Keratinocyte (primary cell): ENCODE data around the gene CAV2. TPM values are rescaled to one million over a fixed set of nuclear protein-coding genes. Genes with fewer than 3 reads are reported as not detected.

ENCODE experiments used
- DNase-seq: peaks from one replicate; pipeline ENCODE4 v3.0.0-alpha.2; 2011; ENCODE audit warnings: low read depth, missing footprints, low spot score
- FAIRE-seq: peaks from 2 replicates; lab custom pipeline; 2011; peaks lifted over from hg19 to GRCh38; lab: Jason Lieb, UNC
- H2AFZ ChIP-seq: 2 replicates; pipeline ENCODE4 v1.6.0; 2012; ENCODE audit warnings: low read length, control low read depth, inconsistent platforms; ENCODE audit not compliant: control insufficient read depth
- H3K27ac ChIP-seq: 2 replicates; pipeline ENCODE4 v1.5.1; 2011; ENCODE audit warnings: low read length; ENCODE audit not compliant: control insufficient read depth, insufficient read depth
- H3K27me3 ChIP-seq: 3 replicates; pipeline ENCODE4 v1.6.0; 2011; ENCODE audit warnings: low read length; ENCODE audit not compliant: control insufficient read depth, insufficient read depth; ENCODE audit errors: extremely low read depth
- H3K36me3 ChIP-seq, 2 experiments: 2 replicates in 1 of 2; 3 replicates in 1 of 2; pipeline ENCODE4 v1.5.1; 2011; ENCODE audit warnings: low read length in 2 of 2, mild to moderate bottlenecking in 1 of 2; ENCODE audit not compliant: control insufficient read depth in 2 of 2, insufficient read depth in 2 of 2; ENCODE audit errors: extremely low read depth in 1 of 2
- H3K4me1 ChIP-seq: 3 replicates; pipeline ENCODE4 v1.5.1; 2011; ENCODE audit warnings: low read length; ENCODE audit not compliant: control insufficient read depth, insufficient read depth; ENCODE audit errors: extremely low read depth
- H3K4me2 ChIP-seq: 3 replicates; pipeline ENCODE4 v1.6.0; 2011; ENCODE audit warnings: low read depth, low read length; ENCODE audit not compliant: control insufficient read depth, insufficient read depth; ENCODE audit errors: extremely low read depth
- H3K4me3 ChIP-seq, 3 experiments: fragments of 200-600 bp in 1 of 3; sonication (generic) in 1 of 3; 2 replicates in 2 of 3; 3 replicates in 1 of 3; pipeline ENCODE4 v1.5.1; 2011 to 2016; ENCODE audit warnings: low read length in 3 of 3, mild to moderate bottlenecking in 3 of 3, control low read depth in 2 of 3, inconsistent platforms in 1 of 3, low read depth in 1 of 3, mixed read lengths in 1 of 3, mixed run types in 1 of 3, moderate library complexity in 1 of 3; ENCODE audit not compliant: control insufficient read depth in 2 of 3, insufficient read depth in 2 of 3; ENCODE audit errors: extremely low read depth in 1 of 3
- H3K79me2 ChIP-seq: 2 replicates; pipeline ENCODE4 v1.6.0; 2012; ENCODE audit warnings: low read length; ENCODE audit not compliant: control insufficient read depth, insufficient read depth
- H3K9ac ChIP-seq: 3 replicates; pipeline ENCODE4 v1.6.0; 2011; ENCODE audit warnings: low read length; ENCODE audit not compliant: control insufficient read depth, insufficient read depth; ENCODE audit errors: extremely low read depth
- H3K9me1 ChIP-seq: 3 replicates; pipeline ENCODE4 v1.6.0; 2011; ENCODE audit warnings: low read length; ENCODE audit not compliant: control insufficient read depth, insufficient read depth; ENCODE audit errors: extremely low read depth
- H3K9me3 ChIP-seq: 2 replicates; pipeline ENCODE4 v1.5.1; 2012; ENCODE audit warnings: low read depth, low read length; ENCODE audit not compliant: control insufficient read depth
- H4K20me1 ChIP-seq: 3 replicates; pipeline ENCODE4 v1.6.0; 2011; ENCODE audit warnings: low read length; ENCODE audit not compliant: control insufficient read depth, insufficient read depth; ENCODE audit errors: extremely low read depth
- EZH2 ChIP-seq: IDR thresholded peaks from one replicate; pipeline ENCODE4 v1.6.1; 2012; ENCODE audit warnings: inconsistent platforms, mild to moderate bottlenecking, low read length, moderate library complexity
- dilution Hi-C: fragments of 300-500 bp; cut with MboI; formaldehyde crosslinking; loops from one replicate; pipeline ENCODE4 v1.7.0; 2020; ENCODE audit warnings: low sequenced_read_pairs; ENCODE audit not compliant: extremely low pct_ligation_motif_present
- polyA plus RNA-seq, 5 experiments: library from polyadenylated mRNA; depleted of rRNA in 3 of 5; stranded (reverse) in 3 of 5; stranded (forward) in 1 of 5; unstranded in 1 of 5; fragments of >200 nt; gene quantifications; 1 replicate in 1 of 5; 2 replicates in 3 of 5; 3 replicates in 1 of 5; pipeline versions ENCODE4 v1.2.1 to v1.2.3, GENCODE V29; 2011 to 2012; ENCODE audit warnings: missing spikeins in 2 of 5, low read depth in 1 of 5, low replicate concordance in 1 of 5
- TF ChIP-seq, protein P1 (sequence below), 3 experiments: IDR thresholded peaks in 1 of 3; conservative IDR thresholded peaks in 1 of 3; optimal IDR thresholded peaks in 1 of 3; 2 replicates in 2 of 3; 3 replicates in 1 of 3; pipeline versions ENCODE3 to v1.5.1; 2011; ENCODE audit warnings: low read length in 3 of 3, mild to moderate bottlenecking in 3 of 3, moderate library complexity in 2 of 3, control low read depth in 1 of 3, inconsistent platforms in 1 of 3; ENCODE audit not compliant: insufficient read depth in 2 of 3; ENCODE audit errors: extremely low read depth in 1 of 3

Gene CAV2
- polyA plus RNA-seq, 1 donor (not counting 4 experiments of a cell fraction or from before 2014, with no cell fraction given) = 631 TPM

- peak overlapping the region; percentile 99 for H3K9ac ChIP-seq
- H2AFZ ChIP-seq = no peak overlapping the region
- FAIRE-seq (peak; percentile 59), DNase-seq (no peak)
- H3K9me3 ChIP-seq = no peaks in the 10 kb centered on the region
- TF ChIP-seq EZH2 = no peak
- TF ChIP-seq, protein P1, sequence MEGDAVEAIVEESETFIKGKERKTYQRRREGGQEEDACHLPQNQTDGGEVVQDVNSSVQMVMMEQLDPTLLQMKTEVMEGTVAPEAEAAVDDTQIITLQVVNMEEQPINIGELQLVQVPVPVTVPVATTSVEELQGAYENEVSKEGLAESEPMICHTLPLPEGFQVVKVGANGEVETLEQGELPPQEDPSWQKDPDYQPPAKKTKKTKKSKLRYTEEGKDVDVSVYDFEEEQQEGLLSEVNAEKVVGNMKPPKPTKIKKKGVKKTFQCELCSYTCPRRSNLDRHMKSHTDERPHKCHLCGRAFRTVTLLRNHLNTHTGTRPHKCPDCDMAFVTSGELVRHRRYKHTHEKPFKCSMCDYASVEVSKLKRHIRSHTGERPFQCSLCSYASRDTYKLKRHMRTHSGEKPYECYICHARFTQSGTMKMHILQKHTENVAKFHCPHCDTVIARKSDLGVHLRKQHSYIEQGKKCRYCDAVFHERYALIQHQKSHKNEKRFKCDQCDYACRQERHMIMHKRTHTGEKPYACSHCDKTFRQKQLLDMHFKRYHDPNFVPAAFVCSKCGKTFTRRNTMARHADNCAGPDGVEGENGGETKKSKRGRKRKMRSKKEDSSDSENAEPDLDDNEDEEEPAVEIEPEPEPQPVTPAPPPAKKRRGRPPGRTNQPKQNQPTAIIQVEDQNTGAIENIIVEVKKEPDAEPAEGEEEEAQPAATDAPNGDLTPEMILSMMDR (optimal IDR thresholded peaks at IDR 0.05 in 1 of 3, IDR thresholded peaks at IDR 0.05 in 1 of 3, conservative IDR thresholded peaks at IDR 0.05 in 1 of 3; ENCODE audit: extremely low read depth in 1 of 3, insufficient read depth in 2 of 3, low read length in 3 of 3) = no peak
- H3K4me3 ChIP-seq = peak overlapping the region; percentile 85 to 99 (median 97)
- H3K4me1 ChIP-seq = peaks cover 32% of the 10 kb centered on the region
- peak overlapping the region; percentile 97 for H3K27ac ChIP-seq
- H3K27me3 ChIP-seq = no peaks in the 10 kb centered on the region
- H3K9me1 ChIP-seq = no peaks in the 10 kb centered on the region
- peaks cover 61% of the 10 kb centered on the region for H3K79me2 ChIP-seq
- peaks cover 6 to 33% of the 10 kb centered on the region in 2 experiments for H3K36me3 ChIP-seq
- H3K4me2 ChIP-seq = peak overlapping the region; percentile 99
- no peaks in the 10 kb centered on the region for H4K20me1 ChIP-seq
- dilution Hi-C loops = loop anchor here (25.0 kb wide), 1 partner anchor 239 kb away; no protein-coding TSS in a partner anchor
Measured at GRCh38 chr7:116501425-116502167, 2.1 kb downstream of the CAV2 start.

DNA sequence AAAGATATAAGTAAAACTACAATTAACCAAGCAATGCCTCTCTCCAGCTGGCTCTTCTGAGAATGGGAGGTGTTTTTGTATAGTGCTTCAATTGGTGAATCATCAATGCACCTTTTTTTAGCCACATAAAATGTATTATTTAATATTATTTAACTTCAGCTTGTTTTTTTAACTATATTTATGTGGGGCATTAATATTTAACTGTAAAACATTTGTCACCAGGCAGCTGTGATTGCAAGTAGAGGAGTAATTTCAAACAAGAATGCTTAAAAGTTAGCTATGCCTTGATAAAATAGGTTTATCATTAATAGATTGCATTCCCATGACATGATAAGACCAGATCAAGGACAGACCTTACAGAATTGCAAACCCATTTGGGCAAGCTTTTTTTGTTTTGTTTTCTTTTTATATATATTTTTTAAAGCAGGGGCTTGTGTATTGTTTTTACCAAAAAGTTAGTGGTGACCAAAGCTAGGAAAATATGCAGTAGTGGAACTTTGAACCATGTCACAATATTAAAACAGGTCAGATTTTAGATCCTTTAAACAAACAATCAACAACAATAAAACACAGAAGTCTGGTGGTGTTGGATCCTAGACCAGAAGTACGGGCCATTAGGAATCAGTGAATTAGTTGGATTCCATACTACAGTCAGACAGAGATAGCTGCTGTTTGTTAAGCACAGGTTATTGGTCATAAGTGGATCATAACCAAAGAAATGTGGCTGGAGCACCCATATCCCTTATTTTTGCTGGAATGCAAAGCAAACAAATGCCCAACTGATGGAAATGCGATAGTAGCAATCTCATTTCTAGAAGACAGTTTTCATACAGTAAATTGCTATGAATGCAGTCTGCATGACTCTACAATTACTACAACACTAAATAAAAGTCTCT lies 2.9 kb downstream of the CAV2 start:
- no peaks in the 10 kb centered on the region for H3K27me3 ChIP-seq
- peak overlapping the region; percentile 99 for H3K9ac ChIP-seq
- no peaks in the 10 kb centered on the region for H3K9me3 ChIP-seq
- no peak for DNase-seq
- H3K4me2 ChIP-seq = peak overlapping the region; percentile 99
- no peak overlapping the region for H2AFZ ChIP-seq
- H3K9me1 ChIP-seq = no peaks in the 10 kb centered on the region
- TF ChIP-seq EZH2 = no peak
- TF ChIP-seq, protein P1 (optimal IDR thresholded peaks at IDR 0.05 in 1 of 3, IDR thresholded peaks at IDR 0.05 in 1 of 3, conservative IDR thresholded peaks at IDR 0.05 in 1 of 3; ENCODE audit: extremely low read depth in 1 of 3, insufficient read depth in 2 of 3, low read length in 3 of 3) = no peak
- no peaks in the 10 kb centered on the region for H4K20me1 ChIP-seq
- dilution Hi-C loops = loop anchor here (25.0 kb wide), 1 partner anchor 240 kb away; no protein-coding TSS in a partner anchor
- peaks cover 32% of the 10 kb centered on the region for H3K4me1 ChIP-seq
- H3K27ac ChIP-seq = peak overlapping the region; percentile 97
- H3K36me3 ChIP-seq = peaks cover 6 to 37% of the 10 kb centered on the region in 2 experiments
- peaks cover 61% of the 10 kb centered on the region for H3K79me2 ChIP-seq
- peak overlapping the region; percentile 85 to 99 (median 97) for H3K4me3 ChIP-seq
- FAIRE-seq = no peak
